Body of pancreas (tissue), 4 donors: ENCODE measurements around the gene RDH16. TPM values are rescaled to one million over a fixed set of nuclear protein-coding genes. Genes with fewer than 3 reads are reported as not detected.

Source experiments
- ATAC-seq: fragments of 150-250 bp; one replicate; pipeline ENCODE4 v1.9.1; 2016
- DNase-seq, 4 donors: peaks; one replicate each; pipeline ENCODE4 v3.0.0-alpha.2; 2019
- H3K27ac ChIP-seq, 4 donors: fragments of 200-600 bp; sonication (generic); 1 replicate in 3 of 4; 2 replicates in 1 of 4; pipeline versions ENCODE4 v1.5.1 to v1.6.1; 2016 to 2019; ENCODE audit warnings: mild to moderate bottlenecking in 1 of 4, mixed read lengths in 1 of 4, moderate library complexity in 1 of 4
- H3K27me3 ChIP-seq, 2 donors: fragments of 200-600 bp; sonication (generic); one replicate each; pipeline ENCODE4 v1.6.0; 2016; ENCODE audit warnings: mild to moderate bottlenecking in 1 of 2
- H3K36me3 ChIP-seq, 2 donors: fragments of 200-600 bp; sonication (generic); replicated peaks in 1 of 2; 2 replicates each; pipeline ENCODE4 v1.5.1; 2016; ENCODE audit warnings: low read depth in 2 of 2; ENCODE audit not compliant: insufficient read depth in 1 of 2
- H3K4me1 ChIP-seq: fragments of 200-600 bp; sonication (generic); one replicate; pipeline ENCODE4 v1.6.0; 2016
- H3K4me3 ChIP-seq, 2 donors: fragments of 200-600 bp; sonication (generic); 1 replicate in 1 of 2; 2 replicates in 1 of 2; pipeline ENCODE4 v1.5.1; 2016 to 2019
- H3K9me3 ChIP-seq, 3 donors: fragments of 200-600 bp; sonication (generic); 1 replicate in 2 of 3; 2 replicates in 1 of 3; pipeline ENCODE4 v1.5.1; 2016
- CTCF ChIP-seq, 7 experiments: fragments of 450-650 bp in 4 of 7; fragments of 200-600 bp in 3 of 7; sonication (generic) in 3 of 7; IDR thresholded peaks; one replicate each; pipeline ENCODE4 v1.5.1; 2016 to 2019; ENCODE audit warnings: antibody characterized with exemption in 7 of 7
- POLR2A ChIP-seq, 3 donors: fragments of 450-650 bp; IDR thresholded peaks; one replicate each; pipeline ENCODE4 v1.6.1; 2016; ENCODE audit warnings: antibody characterized with exemption in 3 of 3, mild to moderate bottlenecking in 2 of 3
- WGBS, 2 donors: methylation state at CpG; one replicate each; pipeline ENCODE4 v1.1.5; 2017; 5-methylcytosine and 5-hydroxymethylcytosine counted together
- intact Hi-C: fragments of 100-400 bp; cut with DNase I; formaldehyde crosslinking; loops from one replicate; pipeline ENCODE4 v1.15.1; 2023
- total RNA-seq, 2 donors: library from RNA; depleted of rRNA; stranded (reverse); fragments of >200 nt; gene quantifications; one replicate each; pipeline ENCODE4 v1.1.0, GENCODE V29; 2016

The RDH16 gene
- total RNA-seq, 2 donors from 2014 or later: 0.99 to 1.3 TPM

GRCh38 chr12:56931474-56931978, 25.9 kb downstream of the RDH16 start:
- H3K9me3 ChIP-seq: no peaks in the 10 kb centered on the region
- intact Hi-C loops: no loop called here
- no peaks in the 10 kb centered on the region for H3K36me3 ChIP-seq
- no peak overlapping the region for H3K4me3 ChIP-seq
- H3K4me1 ChIP-seq: no peaks in the 10 kb centered on the region
- ATAC-seq (no peak), DNase-seq (peak in 2 of 4 donors; percentile 11 to 37)
- H3K27me3 ChIP-seq: no peaks in the 10 kb centered on the region
- WGBS, 2 donors: 69 to 77% methylated on average over 2 of the region's 2 CpGs
- peak overlapping the region in 1 of 4 donors; percentile 33 for H3K27ac ChIP-seq
- no peak for TF ChIP-seq CTCF (IDR thresholded peaks at IDR 0.05)
- TF ChIP-seq POLR2A (IDR thresholded peaks at IDR 0.05): no peak

- Histone ChIP-seq H3K27ac (no peak overlapping the region), H3K27me3 (no peaks in the 10 kb centered on the region), H3K4me1 (no peaks in the 10 kb centered on the region), H3K36me3 (no peaks in the 10 kb centered on the region), H3K9me3 (no peaks in the 10 kb centered on the region), H3K4me3 (no peak overlapping the region)
- no peak for TF ChIP-seq POLR2A (IDR thresholded peaks at IDR 0.05)
- no peak for TF ChIP-seq CTCF (IDR thresholded peaks at IDR 0.05)
- DNase-seq (no peak), ATAC-seq (no peak)
- WGBS, 2 donors: 82 to 83% methylated on average over 5 to 8 of the region's 8 CpGs
- intact Hi-C loops: no loop called here
These were observed 27.2 kb downstream of the RDH16 start for GRCh38 chr12:56930241-56930640.

- 91 to 93% methylated on average over 2 to 4 of the region's 4 CpGs for WGBS, 2 donors
- H3K4me3 ChIP-seq: no peak overlapping the region
- ATAC-seq: no peak
- H3K27me3 ChIP-seq: no peaks in the 10 kb centered on the region
- H3K4me1 ChIP-seq: no peaks in the 10 kb centered on the region
- no peaks in the 10 kb centered on the region for H3K36me3 ChIP-seq
- no peak overlapping the region for H3K27ac ChIP-seq
- DNase-seq: no peak
- intact Hi-C loops: no loop called here
- H3K9me3 ChIP-seq: no peaks in the 10 kb centered on the region
- TF ChIP-seq CTCF (IDR thresholded peaks at IDR 0.05) (no peak), POLR2A (IDR thresholded peaks at IDR 0.05) (no peak)
These were observed 27.6 kb downstream of the RDH16 start for GRCh38 chr12:56929780-56930179.

- 58 to 77% methylated on average over 3 of the region's 3 CpGs for WGBS, 2 donors
- no peak overlapping the region for H3K27ac ChIP-seq
- intact Hi-C loops: no loop called here
- H3K4me1 ChIP-seq: no peaks in the 10 kb centered on the region
- ATAC-seq (no peak), DNase-seq (no peak)
- H3K36me3 ChIP-seq: no peaks in the 10 kb centered on the region
- H3K4me3 ChIP-seq: no peak overlapping the region
- no peaks in the 10 kb centered on the region for H3K27me3 ChIP-seq
- TF ChIP-seq POLR2A (IDR thresholded peaks at IDR 0.05) (no peak), CTCF (IDR thresholded peaks at IDR 0.05) (no peak)
- no peaks in the 10 kb centered on the region for H3K9me3 ChIP-seq
These were observed 29.1 kb downstream of the RDH16 start for GRCh38 chr12:56928262-56928661.

- TF ChIP-seq POLR2A (IDR thresholded peaks at IDR 0.05): no peak
- TF ChIP-seq CTCF (IDR thresholded peaks at IDR 0.05): no peak
- DNase-seq: no peak
These were observed 30.1 kb downstream of the RDH16 start for GRCh38 chr12:56927281-56927680.

More at GRCh38 chr12:56927281-56927680, 30.1 kb downstream of the RDH16 start:
- no peaks in the 10 kb centered on the region for H3K4me1 ChIP-seq
- H3K27me3 ChIP-seq: no peaks in the 10 kb centered on the region
- H3K4me3 ChIP-seq: no peak overlapping the region
- H3K36me3 ChIP-seq: no peaks in the 10 kb centered on the region
- no peaks in the 10 kb centered on the region for H3K9me3 ChIP-seq
- ATAC-seq: no peak
- H3K27ac ChIP-seq: no peak overlapping the region
- intact Hi-C loops: no loop called here
- 84 to 90% methylated on average over 4 of the region's 4 CpGs for whole genome bisulfite sequencing, 2 donors
